OCI-LY7 (cell line): ENCODE results near the gene UBE2E3. TPM values are rescaled to one million over a fixed set of nuclear protein-coding genes. Genes with fewer than 3 reads are reported as not detected.

Experiments
- BruUV-seq: library from RNA; stranded (reverse); fragments of 400-500 nt; replicated peaks from 2 replicates; lab custom pipeline; 2021; lab: Mats Ljungman, UMichigan
- CTCF ChIA-PET: fragments of 300-600 bp; sonication (Branson Sonifier 250); formaldehyde crosslinking; loops from one replicate; lab custom pipeline; 2022; ENCODE audit warnings: antibody characterized with exemption; ENCODE audit not compliant: unreplicated experiment; lab: Charles Lee
- POLR2A ChIA-PET: fragments of 300-600 bp; sonication (Branson Sonifier 250); formaldehyde crosslinking; loops from one replicate; lab custom pipeline; 2022; ENCODE audit warnings: antibody characterized with exemption; lab: Charles Lee
- DNase-seq: peaks from one replicate; pipeline ENCODE4 v3.0.0-alpha.2; 2015; ENCODE audit warnings: low spot score
- H2AFZ ChIP-seq: fragments of 200-600 bp; sonication (generic), shearing (Covaris generic); 2 replicates; pipeline ENCODE4 v1.6.1; 2014; ENCODE audit warnings: mild to moderate bottlenecking, antibody characterized with exemption, low read length, moderate library complexity
- H3K27ac ChIP-seq: fragments of 200-600 bp; sonication (generic); 2 replicates; pipeline ENCODE4 v1.5.1; 2014; ENCODE audit warnings: mixed run types, low read depth, mild to moderate bottlenecking, moderate library complexity, low read length, inconsistent platforms; ENCODE audit not compliant: poor library complexity, severe bottlenecking
- H3K36me3 ChIP-seq: fragments of 200-600 bp; sonication (generic); 2 replicates; pipeline ENCODE4 v1.6.1; 2014; ENCODE audit warnings: mild to moderate bottlenecking, antibody characterized with exemption, low read length, moderate library complexity, mixed read lengths; ENCODE audit not compliant: insufficient read depth
- H3K4me1 ChIP-seq: fragments of 200-600 bp; sonication (generic); 2 replicates; pipeline ENCODE4 v1.5.1; 2014; ENCODE audit warnings: mild to moderate bottlenecking, low read length; ENCODE audit not compliant: insufficient read depth, poor library complexity, severe bottlenecking
- H3K4me2 ChIP-seq: fragments of 200-600 bp; sonication (generic); 2 replicates; pipeline ENCODE4 v1.6.1; 2014; ENCODE audit warnings: mild to moderate bottlenecking, low read length
- H3K4me3 ChIP-seq: fragments of 200-600 bp; sonication (generic); 2 replicates; pipeline ENCODE4 v1.5.1; 2014; ENCODE audit warnings: mild to moderate bottlenecking, low read depth, low read length; ENCODE audit not compliant: poor library complexity, severe bottlenecking
- H3K79me2 ChIP-seq: fragments of 200-600 bp; sonication (generic); 2 replicates; pipeline ENCODE4 v1.6.1; 2016; ENCODE audit warnings: low read depth, mild to moderate bottlenecking, low read length, moderate library complexity, mixed read lengths; ENCODE audit not compliant: insufficient read depth
- H3K9me2 ChIP-seq: fragments of 200-600 bp; sonication (generic); 2 replicates; pipeline ENCODE4 v1.6.1; 2016; ENCODE audit warnings: mild to moderate bottlenecking, low read length, mixed read lengths; ENCODE audit not compliant: insufficient read depth
- H3K9me3 ChIP-seq: fragments of 200-600 bp; sonication (generic); 2 replicates; pipeline ENCODE4 v1.6.1; 2014; ENCODE audit warnings: mild to moderate bottlenecking, mixed run types, low read length, mixed read lengths
- H4K20me1 ChIP-seq: fragments of 200-600 bp; sonication (generic); 2 replicates; pipeline ENCODE4 v1.6.1; 2014; ENCODE audit warnings: mild to moderate bottlenecking, antibody characterized with exemption, low read length, moderate library complexity, mixed read lengths; ENCODE audit not compliant: insufficient read depth
- CTCF ChIP-seq: fragments of 200-600 bp; sonication (generic); conservative IDR thresholded peaks from 2 replicates; pipeline ENCODE4 v1.5.1; 2014; ENCODE audit warnings: mild to moderate bottlenecking, antibody characterized with exemption, low read length, moderate library complexity, mixed read lengths
- EZH2phosphoT487 ChIP-seq: fragments of 200-600 bp; sonication (generic); IDR thresholded peaks from 2 replicates; pipeline ENCODE4 v1.6.1; 2018; ENCODE audit warnings: low read depth, borderline replicate concordance, mild to moderate bottlenecking, mixed run types, antibody characterized with exemption, low read length, moderate library complexity, mixed read lengths
- intact Hi-C: fragments of 100-400 bp; cut with micrococcal nuclease; formaldehyde crosslinking; loops from one replicate; pipeline ENCODE4 v1.10.0; 2022; ENCODE audit not compliant: unreplicated experiment
- total RNA-seq, 2 experiments: library from RNA; depleted of rRNA in 1 of 2; stranded (reverse); fragments of >200 nt in 1 of 2; shearing (Covaris generic) in 1 of 2; gene quantifications; 2 replicates each; pipeline ENCODE4 v1.2.3, GENCODE V29; 2014 to 2022

Gene UBE2E3
- total RNA-seq, 2 experiments from 2014 or later, result 33.7 to 48.6 TPM

GRCh38 chr2:181107628-181107945 is 127.2 kb downstream of the UBE2E3 start:
- Histone ChIP-seq H3K4me3 (no peak overlapping the region), H2AFZ (no peak overlapping the region), H3K4me1 (no peaks in the 10 kb centered on the region), H3K4me2 (no peak overlapping the region), H3K9me2 (no peaks in the 10 kb centered on the region), H3K27ac (no peak overlapping the region), H3K36me3 (no peaks in the 10 kb centered on the region), H4K20me1 (no peaks in the 10 kb centered on the region), H3K9me3 (no peaks in the 10 kb centered on the region), H3K79me2 (no peaks in the 10 kb centered on the region)
- ChIA-PET POLR2A (no interaction called here), CTCF (no interaction called here)
- intact Hi-C loops, result loop anchor here (5.0 kb wide), 1 partner anchor 195 kb away; no protein-coding TSS in a partner anchor
- no peak for TF ChIP-seq EZH2phosphoT487
- TF ChIP-seq CTCF, result no peak
- no peak for DNase-seq
- BruUV-seq, result no TSS peak

- H3K27ac ChIP-seq, result no peak overlapping the region
- TF ChIP-seq EZH2phosphoT487 (no peak), CTCF (no peak)
- H3K4me3 ChIP-seq, result no peak overlapping the region
- BruUV-seq, result no TSS peak
- DNase-seq, result no peak
- CTCF ChIA-PET, result no interaction called here
- POLR2A ChIA-PET, result interaction anchor here (0.6 to 1.1 kb wide), 2 partner anchors 18 to 180 kb away, joined by 3 to 4 read pairs; no protein-coding TSS in a partner anchor
- H3K4me2 ChIP-seq, result no peak overlapping the region
- no peaks in the 10 kb centered on the region for H3K79me2 ChIP-seq
- no peaks in the 10 kb centered on the region for H3K36me3 ChIP-seq
- no peaks in the 10 kb centered on the region for H3K9me3 ChIP-seq
- no peaks in the 10 kb centered on the region for H3K9me2 ChIP-seq
- no peak overlapping the region for H2AFZ ChIP-seq
- intact Hi-C loops, result no loop called here
- no peaks in the 10 kb centered on the region for H3K4me1 ChIP-seq
- H4K20me1 ChIP-seq, result no peaks in the 10 kb centered on the region
Observed at GRCh38 chr2:181111059-181111458, 130.7 kb downstream of the UBE2E3 start.

- ChIA-PET CTCF (no interaction called here), POLR2A (interaction anchor here (0.5 to 1.6 kb wide), 7 partner anchors 9 to 977 kb away, joined by 3 to 7 read pairs (median 3); no protein-coding TSS in a partner anchor)
- H3K4me3 ChIP-seq, result no peak overlapping the region
- no peak for DNase-seq
- H3K36me3 ChIP-seq, result no peaks in the 10 kb centered on the region
- no peak overlapping the region for H3K27ac ChIP-seq
- no peaks in the 10 kb centered on the region for H3K9me3 ChIP-seq
- no peaks in the 10 kb centered on the region for H4K20me1 ChIP-seq
- H3K4me1 ChIP-seq, result no peaks in the 10 kb centered on the region
- BruUV-seq, result no TSS peak
- H3K79me2 ChIP-seq, result no peaks in the 10 kb centered on the region
- H3K4me2 ChIP-seq, result no peak overlapping the region
- intact Hi-C loops, result no loop called here
- no peaks in the 10 kb centered on the region for H3K9me2 ChIP-seq
- TF ChIP-seq EZH2phosphoT487 (no peak), CTCF (no peak)
- no peak overlapping the region for H2AFZ ChIP-seq
Observed at GRCh38 chr2:181112916-181113315, 132.5 kb downstream of the UBE2E3 start.
